ENCODE data around the gene RARRES2. TPM values are rescaled to one million over a fixed set of nuclear protein-coding genes. Genes with fewer than 3 reads are reported as not detected.
A peak's percentile ranks its signal among the peaks of the same experiment; 100 is the strongest.

RARRES2 gene
- total and polyA plus RNA-seq, 2 of the 13 experiments (the other 11 are each of a cell fraction or from before 2014, with no cell fraction given) = 134 to 172 TPM

GRCh38 chr7:150368096-150368883 lies 26.9 kb upstream of the RARRES2 start, which contains the start of gene REPIN1 (continued):
- peak; percentile 71; the same call in 1 of the 2 replicates for TF ChIP-seq BRF2 (CRISPR knock-in tag; IDR thresholded peaks at IDR 0.05)
- TF ChIP-seq SMYD3 (CRISPR knock-in tag; IDR thresholded peaks at IDR 0.05) = 0 out of 2 replicates have a peak, but pooled peaks have one; percentile 55
- TF ChIP-seq POGZ (CRISPR knock-in tag; IDR thresholded peaks at IDR 0.05) = peak; percentile 53; the same call in 1 of the 2 replicates
- no peak for TF ChIP-seq ZHX2 (IDR thresholded peaks at IDR 0.05; ENCODE audit: low read depth)
- TF ChIP-seq ZHX2 (CRISPR knock-in tag; IDR thresholded peaks at IDR 0.05; ENCODE audit: borderline replicate concordance) = no peak
- no peak for TF ChIP-seq SP4 (CRISPR knock-in tag; IDR thresholded peaks at IDR 0.05)
- peak; percentile 69; the same call in 1 of the 2 replicates for TF ChIP-seq GLI4 (CRISPR knock-in tag; IDR thresholded peaks at IDR 0.05; ENCODE audit: borderline replicate concordance)
- 0 out of 2 replicates have a peak, but pooled peaks have one; percentile 81 for TF ChIP-seq FOXO4 (CRISPR knock-in tag; conservative IDR thresholded peaks at IDR 0.05)
- peak; percentile 13; the same call in 1 of the 2 replicates for TF ChIP-seq ZBTB26 (CRISPR knock-in tag; IDR thresholded peaks at IDR 0.05; ENCODE audit: borderline replicate concordance)
- TF ChIP-seq ZNF761 (CRISPR knock-in tag; conservative IDR thresholded peaks at IDR 0.05) = peak; percentile 36; the same call in 1 of the 2 replicates
- TF ChIP-seq TBL1XR1 (IDR thresholded peaks at IDR 0.05; ENCODE audit: borderline replicate concordance, low read length, partially characterized antibody) = peak; percentile 43
- peak; percentile 63; the same call in 1 of the 2 replicates for TF ChIP-seq ZNF839 (CRISPR knock-in tag; IDR thresholded peaks at IDR 0.05; ENCODE audit: borderline replicate concordance)
- TF ChIP-seq ZNF329 (CRISPR knock-in tag; IDR thresholded peaks at IDR 0.05; ENCODE audit: low read depth) = no peak
- no peak; the same call in 1 of the 2 replicates for TF ChIP-seq ZNF572 (CRISPR knock-in tag; IDR thresholded peaks at IDR 0.05)
- peak; percentile 92; the same call in 1 of the 2 replicates for TF ChIP-seq ZNF33B (CRISPR knock-in tag; IDR thresholded peaks at IDR 0.05)
- TF ChIP-seq DRAP1 (CRISPR knock-in tag; IDR thresholded peaks at IDR 0.05) = 0 out of 2 replicates have a peak, but pooled peaks have one; percentile 12
- peak; percentile 85 for TF ChIP-seq SALL1 (CRISPR knock-in tag; IDR thresholded peaks at IDR 0.05)

Measured in HepG2 (cell line).